ENCODE measurements around the gene NSF. TPM values are rescaled to one million over a fixed set of nuclear protein-coding genes. Genes with fewer than 3 reads are reported as not detected.

The NSF gene
- total RNA-seq, 1 donor from 2014 or later, result 44.7 TPM

DNA sequence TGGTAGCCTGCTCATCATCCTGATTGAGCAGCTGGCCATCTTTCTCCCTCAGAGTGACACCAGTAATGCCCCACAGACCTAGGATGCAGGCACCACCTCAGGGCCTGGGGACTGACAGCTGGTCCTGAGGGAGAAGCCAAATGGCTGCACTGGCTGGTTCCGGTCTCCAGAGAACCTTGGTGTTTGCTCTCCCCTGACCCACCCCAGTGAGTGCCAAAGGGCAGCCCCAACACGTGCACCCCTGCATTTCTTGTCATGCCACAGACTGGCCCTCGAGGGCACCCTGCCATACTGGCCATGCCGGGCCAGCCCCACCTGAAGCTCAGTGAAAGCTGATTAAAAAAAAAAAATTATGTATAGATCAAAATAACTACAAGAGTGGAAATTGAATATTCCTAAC is 127.5 kb downstream of the NSF start:
- DNase-seq (ENCODE audit: low spot score), result no peak

DNA sequence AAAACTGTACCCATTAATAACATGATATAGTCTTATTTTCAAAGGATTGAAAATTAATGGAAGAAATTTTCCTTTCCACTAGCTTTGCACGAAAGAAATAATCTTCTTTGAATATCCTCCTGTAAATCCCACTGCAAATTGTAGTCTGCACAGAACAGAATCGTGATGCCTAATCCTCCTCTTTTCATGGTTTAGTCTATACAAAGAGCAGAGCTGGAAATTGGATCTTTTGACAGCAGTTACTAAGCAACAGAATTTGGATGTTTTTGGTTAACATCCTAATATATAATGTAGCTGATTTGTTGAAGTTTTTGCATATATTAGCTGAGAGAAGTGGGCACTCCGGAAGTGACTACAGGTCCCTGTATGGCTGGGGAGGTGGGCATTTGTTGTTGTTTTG is 129.4 kb downstream of the NSF start:
- no peak for DNase-seq (ENCODE audit: low spot score)

DNA sequence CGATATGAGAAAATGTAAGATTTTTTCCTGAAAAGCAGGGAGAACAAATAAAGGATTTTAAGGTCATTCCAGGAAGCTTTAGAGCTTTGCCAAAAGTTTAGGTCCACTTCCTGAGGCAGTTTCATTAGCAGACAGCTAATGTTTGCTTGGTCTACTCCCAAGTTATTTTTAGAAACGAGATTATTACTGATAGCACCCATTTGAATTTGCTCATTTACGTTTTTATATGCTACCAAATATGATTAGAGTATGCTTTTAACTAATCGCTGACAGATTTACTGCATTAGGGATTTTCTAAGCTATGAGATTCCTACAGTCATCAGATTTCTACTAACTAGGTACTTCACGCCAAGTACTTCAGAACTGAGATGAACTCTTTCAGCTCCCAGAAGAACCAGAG is 129.9 kb downstream of the NSF start:
- no peak for DNase-seq (ENCODE audit: low spot score)

DNA sequence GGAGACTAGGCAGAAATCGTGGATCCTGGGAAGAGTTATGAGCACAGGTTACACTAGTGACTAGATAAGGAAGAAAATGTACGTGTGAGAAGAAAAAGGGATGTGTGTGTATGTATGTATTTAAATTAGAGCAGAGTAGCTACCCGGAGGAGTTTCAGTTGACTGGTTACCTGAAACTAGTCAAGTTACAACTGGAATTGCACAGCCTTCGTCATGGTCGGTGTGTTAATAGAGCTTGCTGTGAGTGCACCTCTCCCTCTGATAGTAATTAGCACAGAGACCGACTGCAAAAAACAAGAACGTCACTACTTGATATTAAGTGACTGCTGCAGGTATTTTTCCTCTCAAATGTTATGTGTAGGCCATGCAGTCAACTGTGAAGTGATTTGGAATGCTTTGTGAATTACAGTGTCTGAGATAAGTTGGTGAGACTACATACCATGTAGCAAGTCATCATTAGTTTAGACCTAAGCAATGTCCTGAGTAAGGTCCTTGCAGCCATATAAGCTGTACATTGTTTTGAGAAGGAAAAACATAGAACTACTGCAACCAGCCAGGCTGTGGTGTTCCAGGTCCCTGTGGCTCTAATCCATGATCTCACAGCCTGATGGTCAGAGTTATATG is 132.3 kb downstream of the NSF start:
- no peak for DNase-seq (ENCODE audit: low spot score)

DNA sequence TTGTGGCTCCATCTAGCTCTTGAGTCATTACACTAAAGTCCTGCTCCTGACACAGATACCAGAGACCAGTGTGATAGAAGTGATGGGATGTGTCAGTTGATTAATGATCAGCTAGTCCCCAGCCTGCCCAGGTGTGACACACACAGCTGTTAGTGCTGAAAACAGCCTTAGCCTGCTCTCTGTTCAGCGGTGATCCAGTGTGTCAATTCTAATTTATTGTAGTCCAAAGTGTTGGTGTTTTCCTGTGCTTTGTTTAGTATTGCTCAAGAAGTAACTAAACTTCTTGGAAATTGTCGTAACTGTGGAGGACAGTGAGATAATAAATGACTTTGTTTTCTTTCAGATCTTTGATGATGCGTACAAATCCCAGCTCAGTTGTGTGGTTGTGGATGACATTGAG is 135.7 kb downstream of the NSF start:
- DNase-seq (ENCODE audit: low spot score), result no peak

DNA sequence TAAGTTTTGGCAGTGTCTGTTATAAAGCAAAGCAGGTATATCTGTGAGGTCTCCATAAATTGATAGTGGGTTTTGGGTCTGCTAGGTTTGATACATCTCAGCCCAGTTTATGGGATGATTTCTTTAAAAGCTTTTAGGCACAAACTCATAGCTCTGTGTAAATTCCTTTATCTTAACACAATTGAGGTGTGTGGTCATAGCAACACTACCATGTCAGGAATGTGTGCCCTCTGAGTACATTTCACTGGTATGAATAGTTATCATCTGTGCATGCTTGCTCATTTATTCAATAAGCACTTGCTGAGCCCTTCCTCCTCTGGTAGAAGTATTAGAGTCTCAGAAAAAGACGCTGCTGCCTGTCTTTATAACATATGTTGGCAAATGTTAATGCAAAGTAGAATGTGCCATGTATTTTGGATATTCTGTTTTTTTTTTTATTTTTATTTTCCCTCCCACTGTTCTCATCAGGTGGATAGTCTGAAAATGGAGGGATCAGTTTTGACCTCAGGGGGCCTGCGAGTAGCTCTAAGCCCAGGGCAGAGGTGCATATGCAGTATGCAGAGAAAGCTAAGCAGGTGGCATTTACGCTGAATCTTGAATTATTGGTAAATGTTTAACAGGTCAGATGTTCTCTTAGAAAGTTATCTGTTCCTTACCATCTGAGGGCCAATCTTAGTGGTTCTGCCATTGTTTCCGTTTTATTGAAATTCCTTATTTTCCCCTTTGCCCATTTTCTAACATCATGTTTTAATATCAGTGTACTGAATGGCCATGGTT is 137.3 kb downstream of the NSF start:
- DNase-seq (ENCODE audit: low spot score), result no peak

DNA sequence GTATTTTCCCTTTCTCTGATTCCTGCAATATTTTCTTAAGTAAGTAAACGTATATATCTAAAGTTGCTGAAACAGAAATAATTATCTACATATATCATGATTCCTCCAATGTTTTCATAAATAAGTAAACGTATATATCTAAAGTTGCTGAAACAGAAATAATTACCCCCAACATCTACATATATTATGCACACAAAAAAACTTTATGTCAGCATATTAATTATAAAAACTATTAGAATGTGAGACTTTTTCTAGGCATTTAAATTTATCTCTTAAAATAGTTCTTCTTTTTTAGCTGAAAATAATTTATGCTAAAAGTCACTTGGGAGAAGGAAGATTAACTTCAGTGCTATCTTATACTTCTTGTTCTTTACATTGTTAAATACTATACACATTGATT is 139.6 kb downstream of the NSF start:
- DNase-seq (ENCODE audit: low spot score), result no peak

DNA sequence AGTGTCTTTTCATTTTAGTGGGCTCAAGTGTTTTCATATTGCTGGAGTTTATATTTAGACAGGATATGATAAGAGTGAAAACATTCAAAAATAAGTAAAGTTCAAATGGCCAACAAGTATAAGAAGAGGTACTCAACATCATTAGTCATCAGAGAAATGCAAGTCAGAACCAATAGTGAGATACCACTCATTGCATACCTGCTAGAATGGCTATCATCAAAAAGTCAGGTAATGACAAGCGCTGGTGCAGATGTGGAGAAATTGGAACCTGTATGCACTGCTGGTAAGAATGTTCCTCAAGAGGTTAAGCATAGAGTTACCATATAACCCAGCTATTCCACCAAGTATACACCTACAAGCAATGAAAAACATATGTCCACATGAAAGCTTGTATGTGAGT is 140.2 kb downstream of the NSF start:
- no peak for DNase-seq (ENCODE audit: low spot score)

DNA sequence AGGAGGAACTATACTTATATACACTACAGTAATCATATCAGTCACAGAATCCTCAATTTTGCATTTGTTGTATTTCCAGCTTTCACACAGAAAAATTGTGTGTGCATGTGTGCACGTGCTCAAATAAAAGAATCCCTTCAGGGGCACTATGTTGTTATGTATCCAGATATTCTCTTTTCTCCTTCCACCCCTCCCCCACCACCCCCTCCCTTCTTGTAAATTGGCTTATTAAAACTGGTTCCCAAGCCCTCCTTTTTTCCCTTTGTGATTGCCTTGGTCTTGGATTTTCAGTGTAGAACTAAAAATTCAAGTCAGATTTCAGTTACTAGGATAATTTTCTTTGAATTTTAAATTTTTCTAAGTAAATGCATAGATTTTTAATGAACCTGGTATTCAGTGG is 141.7 kb downstream of the NSF start:
- no peak for DNase-seq (ENCODE audit: low spot score)

DNA sequence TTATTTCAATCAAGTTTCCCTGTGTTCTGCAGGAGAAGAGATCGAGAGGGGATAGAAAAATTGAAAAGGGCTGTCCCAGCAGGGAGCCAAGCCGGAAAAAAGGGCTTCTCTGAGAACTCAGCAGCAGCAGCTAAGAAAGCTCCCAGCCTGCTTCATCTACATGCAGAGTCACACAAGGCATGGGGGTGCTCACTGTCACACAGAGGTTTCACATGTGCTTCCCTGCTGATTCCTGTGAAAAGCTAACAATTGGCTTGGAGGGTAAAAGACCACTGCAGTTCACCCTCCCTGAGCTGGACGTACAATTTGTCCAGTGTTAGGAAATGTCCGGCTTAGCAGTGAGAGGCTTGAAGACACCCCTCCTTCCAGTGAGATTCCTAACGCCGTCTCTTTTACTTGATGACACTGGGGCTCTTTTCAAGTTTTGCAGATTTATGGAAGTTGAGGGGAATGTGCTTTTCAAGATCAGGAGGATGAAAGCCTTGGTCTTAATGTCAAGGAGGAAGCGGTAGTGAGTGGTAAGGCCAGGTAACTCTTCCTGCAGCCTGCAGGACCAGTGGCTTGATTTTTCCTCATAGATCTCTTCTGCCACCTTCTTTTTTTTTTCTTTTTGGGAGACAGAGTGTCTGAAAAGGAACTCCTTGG is 142.4 kb downstream of the NSF start:
- DNase-seq (ENCODE audit: low spot score), result no peak

DNA sequence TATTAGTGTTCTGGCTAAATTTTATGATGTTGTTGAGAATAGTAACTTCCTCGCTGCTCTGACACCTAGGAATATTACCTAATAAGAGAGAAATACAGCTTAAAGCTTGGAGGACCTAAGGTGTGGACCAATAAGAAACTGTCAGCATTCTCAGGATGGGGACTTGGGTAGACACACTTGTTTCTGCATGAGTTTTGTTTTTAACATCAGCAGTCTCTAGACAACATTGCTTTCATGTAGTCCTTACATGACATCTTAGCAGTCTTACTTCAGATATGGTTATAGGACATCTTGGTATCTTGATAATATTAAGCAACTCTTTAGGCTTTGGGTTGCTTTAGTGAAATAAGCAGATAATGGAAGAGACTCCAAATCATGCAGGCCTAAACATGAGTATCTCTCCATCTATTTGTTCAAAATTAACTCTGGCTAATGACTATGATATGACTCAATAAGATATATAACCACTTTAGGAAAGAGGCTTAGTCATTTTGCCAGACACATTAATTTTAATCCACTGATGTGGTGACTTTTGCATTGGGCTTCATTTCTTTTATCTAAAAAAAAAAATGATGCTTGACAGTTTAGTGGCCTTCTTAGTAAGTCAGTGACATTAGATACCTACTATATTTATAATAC is 143.5 kb downstream of the NSF start:
- no peak for DNase-seq (ENCODE audit: low spot score)

DNA sequence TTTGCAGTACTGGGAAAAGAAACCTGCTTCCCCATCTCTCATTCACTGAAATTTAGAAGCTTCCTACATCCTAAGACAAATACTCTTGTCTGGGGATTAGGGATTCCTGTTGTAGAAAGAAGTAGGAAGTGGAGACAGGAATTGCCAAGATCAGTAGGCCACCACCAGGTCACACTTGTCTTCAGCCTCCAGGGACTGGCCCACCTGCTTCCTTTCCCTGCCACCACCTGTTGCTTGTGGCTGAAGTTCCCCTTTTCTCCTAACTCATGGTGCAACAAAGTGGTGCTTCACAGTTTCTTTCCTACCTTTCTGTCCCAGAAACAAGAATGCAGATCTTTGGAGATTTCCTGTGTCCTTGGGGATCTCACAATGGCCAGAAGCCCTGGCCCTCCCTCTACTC is 145.6 kb downstream of the NSF start:
- no peak for DNase-seq (ENCODE audit: low spot score)

DNA sequence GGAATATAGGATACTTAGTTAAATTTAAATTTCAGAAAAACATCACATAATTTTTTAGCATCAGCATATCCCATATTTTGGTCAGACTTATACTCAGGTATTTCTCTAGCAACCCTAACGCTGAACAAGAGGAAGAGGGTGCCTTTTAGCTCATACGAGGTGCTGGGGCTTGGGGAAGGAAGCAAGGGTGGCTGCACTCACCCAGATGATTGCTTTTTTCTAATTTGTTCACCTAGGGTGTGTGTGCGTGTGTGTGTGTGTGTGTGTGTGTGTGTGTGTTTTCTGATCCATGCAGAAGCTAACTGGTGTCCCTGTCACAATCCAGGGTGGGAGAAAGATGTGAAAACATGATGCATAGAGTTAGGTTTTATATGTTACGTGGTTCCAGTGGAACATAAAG is 146.9 kb downstream of the NSF start:
- DNase-seq (ENCODE audit: low spot score), result no peak

DNA sequence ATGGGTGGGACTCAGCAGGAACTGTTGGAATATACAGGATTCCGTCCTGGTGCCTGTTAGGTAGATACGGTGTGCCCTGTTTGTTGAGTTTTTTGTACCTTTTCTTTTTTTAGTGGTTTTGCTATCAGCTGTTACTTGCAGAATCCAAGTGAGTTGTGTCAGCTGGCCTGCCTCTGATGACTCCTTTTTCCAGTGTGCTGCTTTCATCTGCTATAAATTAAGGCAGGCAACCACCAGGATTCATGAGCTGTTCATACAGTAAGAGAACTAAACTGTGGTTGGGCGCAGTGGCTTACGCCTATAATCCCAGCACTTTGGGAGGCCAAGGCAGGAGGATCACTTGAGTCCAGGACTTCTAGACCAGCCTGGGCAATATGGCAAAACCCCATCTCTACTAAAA is 148.1 kb downstream of the NSF start:
- DNase-seq (ENCODE audit: low spot score), result no peak

DNA sequence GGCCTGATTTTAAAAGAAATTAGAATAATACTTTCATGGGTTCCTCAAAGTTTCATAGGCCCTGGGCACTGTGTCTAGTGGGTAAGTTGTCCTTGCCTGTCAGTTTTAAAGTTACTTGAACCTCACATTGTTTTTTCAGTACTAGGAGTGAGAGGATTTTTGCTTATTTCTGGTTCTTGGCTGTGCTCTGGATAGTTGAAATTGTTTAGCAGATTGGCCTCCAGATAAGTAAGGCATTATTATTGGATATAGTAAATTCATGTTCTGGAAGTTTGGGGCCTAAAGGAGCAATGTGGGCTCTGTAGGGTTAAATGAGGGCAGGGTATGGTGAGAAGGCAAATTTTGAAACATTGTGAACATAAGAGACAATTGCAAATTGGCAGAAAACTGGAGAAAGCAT is 149.5 kb downstream of the NSF start:
- DNase-seq (ENCODE audit: low spot score), result no peak

DNA sequence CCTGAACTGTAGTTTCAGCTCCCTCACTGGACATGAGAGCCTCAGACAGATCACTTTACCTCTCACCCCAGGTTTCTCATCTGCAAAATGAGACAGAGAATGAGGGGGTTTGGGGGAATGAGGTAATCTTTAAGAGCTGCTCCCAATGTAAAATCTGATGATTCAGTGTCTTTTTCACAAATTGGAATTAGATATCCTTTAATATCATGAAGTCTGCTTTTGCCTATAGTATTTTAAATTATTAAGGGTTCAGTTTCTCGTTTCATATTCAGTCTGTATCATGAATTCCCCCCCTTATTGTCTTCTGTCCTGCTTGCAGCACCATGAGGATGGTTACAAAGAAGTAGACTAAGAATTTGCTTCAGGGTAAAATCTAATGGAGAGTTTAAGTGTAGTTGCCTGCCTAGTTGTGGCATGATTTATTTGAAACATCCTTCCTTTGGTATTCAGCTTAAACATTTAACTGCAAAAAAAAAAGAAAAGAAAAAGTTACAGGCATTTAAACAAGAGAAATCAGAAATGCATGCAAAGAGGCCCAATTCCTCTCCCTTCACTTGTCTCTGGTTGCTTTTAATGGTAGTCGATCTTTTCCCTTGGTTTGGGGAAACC is 150.8 kb downstream of the NSF start:
- DNase-seq (ENCODE audit: low spot score), result no peak

DNA sequence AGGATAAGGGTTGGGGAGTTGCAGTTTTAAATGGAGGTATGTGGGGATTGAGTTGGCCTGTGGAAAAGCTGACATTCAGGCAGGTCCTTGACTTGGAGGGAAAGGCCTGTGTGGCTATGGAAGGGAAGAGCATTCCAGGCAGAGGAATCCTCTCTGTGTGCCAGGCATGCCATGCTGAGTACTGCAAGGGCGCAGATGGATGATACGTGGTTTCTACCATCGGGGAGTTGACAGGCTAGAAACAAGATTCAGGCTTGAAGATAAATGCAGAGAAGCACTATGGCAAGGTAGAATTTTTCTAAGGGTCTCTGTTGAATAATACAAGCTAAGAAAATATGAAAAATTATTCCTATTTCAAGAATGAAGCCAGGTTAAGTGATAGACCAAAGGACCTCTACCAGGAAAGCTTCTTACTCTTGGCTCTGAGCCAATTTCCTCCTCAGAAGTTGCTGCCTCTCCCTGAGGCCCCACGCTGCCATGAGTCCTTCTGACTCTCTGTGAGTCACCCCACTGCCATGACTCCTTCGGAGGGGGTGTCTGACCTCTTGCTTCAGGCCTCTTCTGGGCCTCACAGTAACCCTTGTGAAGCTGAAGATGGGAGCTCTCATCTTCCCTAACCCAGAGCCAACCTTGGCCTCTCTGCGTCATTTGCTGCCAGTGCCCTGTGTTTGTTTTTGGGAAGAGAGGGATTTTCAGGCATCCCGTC is 152.2 kb downstream of the NSF start:
- peak; percentile 47 for DNase-seq (ENCODE audit: low spot score)

DNA sequence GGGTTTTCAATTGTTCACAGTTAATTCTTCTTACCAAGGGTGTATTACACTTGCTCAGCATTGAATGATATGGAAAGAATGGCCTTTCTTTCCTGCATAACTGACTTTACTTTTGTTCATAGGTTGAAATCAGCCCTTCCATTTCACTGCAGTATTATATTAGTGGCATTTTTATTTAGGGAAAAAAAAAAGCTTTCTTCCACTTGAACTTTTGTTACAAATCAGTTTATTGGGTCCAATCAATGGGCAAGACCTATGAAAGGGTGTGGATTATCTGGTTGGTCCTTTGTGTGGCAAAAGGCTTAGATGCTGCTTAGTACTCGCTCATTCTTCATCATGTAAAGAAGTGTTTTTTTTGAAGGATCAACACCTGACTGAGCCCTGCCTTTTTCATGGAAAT is 154.0 kb downstream of the NSF start:
- no peak for DNase-seq (ENCODE audit: low spot score)

DNA sequence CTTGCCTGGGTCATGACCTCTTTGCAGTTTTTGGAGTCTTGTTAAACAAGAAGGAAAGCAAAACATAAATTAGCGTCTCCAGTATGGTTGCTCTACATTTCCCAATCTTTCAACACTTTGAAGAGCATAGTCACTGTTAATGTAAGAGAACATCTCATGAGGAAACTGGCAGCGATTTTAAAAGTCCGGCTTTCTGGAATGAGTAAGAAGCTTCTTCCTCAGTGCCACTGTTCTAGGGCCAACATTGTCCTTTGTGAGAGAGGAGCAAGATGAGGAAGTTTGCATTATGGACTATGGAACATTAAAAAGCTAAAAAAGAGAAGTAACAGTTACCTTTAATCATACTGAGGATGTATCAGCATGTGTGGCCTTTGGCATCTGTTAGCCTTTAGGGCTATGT is 154.9 kb downstream of the NSF start:
- no peak for DNase-seq (ENCODE audit: low spot score)

DNA sequence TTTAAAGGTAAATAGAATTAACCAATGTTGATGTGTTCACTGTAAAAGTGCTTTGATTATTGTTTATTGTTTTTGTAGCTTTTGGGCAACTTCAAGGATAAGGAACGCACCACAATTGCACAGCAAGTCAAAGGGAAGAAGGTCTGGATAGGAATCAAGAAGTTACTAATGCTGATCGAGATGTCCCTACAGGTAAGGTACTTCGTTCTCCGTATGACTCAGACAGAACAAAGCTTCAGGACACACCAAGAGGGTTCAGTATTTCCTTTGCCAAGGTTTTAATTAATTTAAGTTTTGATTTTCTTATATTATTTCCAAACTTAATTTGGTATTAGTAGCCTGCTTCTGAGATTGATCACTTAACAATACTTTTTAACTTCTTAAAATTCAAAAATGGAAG is 161.0 kb downstream of the NSF start:
- DNase-seq (ENCODE audit: low spot score), result no peak

DNA sequence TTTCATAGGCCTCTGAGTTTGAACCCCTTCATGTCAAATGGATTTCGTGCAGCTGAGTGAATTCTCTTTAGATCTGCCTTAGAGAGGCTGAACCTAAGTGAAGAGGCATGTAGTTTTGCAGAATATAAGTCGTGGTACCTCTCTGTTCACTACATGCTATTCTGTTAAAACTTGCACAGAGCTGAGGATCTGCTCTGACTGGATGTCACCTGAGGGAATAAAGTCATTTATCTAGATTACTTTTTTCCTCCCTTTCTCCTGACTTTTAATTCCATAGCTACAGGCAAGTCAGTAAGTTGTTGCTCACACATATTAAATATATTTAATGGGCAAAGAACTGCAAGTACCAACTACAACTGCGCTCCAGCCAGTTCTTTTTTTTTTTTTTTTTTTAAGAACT is 163.3 kb downstream of the NSF start:
- no peak for DNase-seq (ENCODE audit: low spot score)

All from mucosa of gallbladder (tissue), 1 donor.